Measurements from ENCODE around the gene PSMB9.
"Not testable (repeated sequence)": the region's sequence is repeated elsewhere in the genome, so short reads cannot be mapped to it uniquely, and the experiment has no call there.

PSMB9 gene

GRCh38 chr6:32853541-32854375, at the start of gene PSMB9, which contains the start of gene TAP1:
TSS of gene PSMB9 (plus strand) at chr6:32854192. CDS start at chr6:32854230, 38 bp downstream.
TSS of gene TAP1 (minus strand) at chr6:32853704. CDS start at chr6:32853636, 68 bp downstream.
- DNase-seq = peak; percentile 96

- DNase-seq = not testable (repeated sequence)
These were observed 48.6 kb upstream of the PSMB9 start for GRCh38 chr6:32805404-32805803.

DNA sequence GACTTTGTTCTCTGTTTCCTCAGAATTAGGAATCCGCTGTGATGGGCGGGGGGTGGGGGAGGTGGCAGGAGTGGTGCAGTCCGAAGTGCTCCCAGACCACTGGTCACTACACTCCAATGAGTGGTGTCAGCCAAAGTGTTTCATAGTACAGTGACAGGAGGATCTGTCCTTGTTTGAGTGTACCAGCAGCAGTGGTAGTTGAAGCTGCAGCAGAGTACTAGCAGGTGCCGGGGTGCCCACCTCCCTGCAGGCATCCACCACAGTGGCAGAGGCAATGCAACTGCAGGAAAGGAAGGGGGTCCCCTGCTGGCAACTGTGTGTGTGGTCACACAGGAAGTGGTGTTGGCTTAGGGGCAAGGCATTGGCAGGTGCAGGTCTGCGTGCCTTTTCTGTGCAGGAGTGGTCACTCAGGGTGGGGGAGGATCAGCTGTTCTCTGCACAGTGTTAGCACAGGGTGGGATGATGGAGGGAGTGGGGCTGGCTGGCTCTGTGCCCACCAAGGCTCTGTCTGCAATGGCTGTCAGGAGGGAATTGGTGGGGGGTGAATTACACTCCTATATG, 46.9 kb upstream of the PSMB9 start:
- no peak for DNase-seq

DNA sequence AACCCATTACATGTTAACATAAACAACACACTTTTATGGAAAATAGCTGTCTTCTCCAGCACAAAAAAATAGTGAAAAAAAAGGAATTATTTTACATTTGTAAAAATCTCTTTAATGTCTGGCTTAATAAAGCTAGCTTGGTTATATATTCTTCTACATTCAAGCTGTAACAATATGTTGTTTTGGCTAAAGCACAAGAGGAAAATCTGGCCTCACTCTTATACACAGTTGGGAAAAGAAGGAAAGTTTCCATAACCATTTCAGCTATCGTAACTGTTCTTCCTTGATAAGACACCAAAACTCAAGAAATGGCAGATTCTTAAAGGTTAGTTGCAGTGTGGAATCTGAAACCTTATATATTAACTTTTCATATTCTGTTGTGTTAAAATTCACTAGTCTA, 44.8 kb upstream of the PSMB9 start:
- no peak for DNase-seq

DNA sequence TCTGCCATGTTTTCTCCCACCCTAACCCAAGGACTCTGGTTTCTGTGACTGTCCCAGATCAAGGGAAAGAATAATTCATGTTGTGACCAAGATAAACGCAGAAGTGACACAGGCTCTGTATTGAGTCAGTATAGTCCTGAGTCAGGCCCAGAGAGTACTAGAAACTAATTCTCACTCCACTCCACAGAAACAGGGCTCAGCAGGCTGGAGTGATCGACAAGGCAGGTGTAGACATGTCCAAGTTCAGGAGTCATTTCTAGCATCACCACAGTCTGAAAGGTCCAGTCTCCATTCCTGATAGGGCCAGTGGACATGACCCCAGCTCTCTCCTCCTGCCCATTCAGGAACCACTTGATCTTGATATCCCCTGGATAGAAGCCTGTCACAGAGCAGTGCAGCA, 39.8 kb upstream of the PSMB9 start:
- DNase-seq = no peak

GRCh38 chr6:32815115-32815514, 38.9 kb upstream of the PSMB9 start:
- DNase-seq = no peak

GRCh38 chr6:32815996-32816395, 38.0 kb upstream of the PSMB9 start:
- no peak for DNase-seq

DNA sequence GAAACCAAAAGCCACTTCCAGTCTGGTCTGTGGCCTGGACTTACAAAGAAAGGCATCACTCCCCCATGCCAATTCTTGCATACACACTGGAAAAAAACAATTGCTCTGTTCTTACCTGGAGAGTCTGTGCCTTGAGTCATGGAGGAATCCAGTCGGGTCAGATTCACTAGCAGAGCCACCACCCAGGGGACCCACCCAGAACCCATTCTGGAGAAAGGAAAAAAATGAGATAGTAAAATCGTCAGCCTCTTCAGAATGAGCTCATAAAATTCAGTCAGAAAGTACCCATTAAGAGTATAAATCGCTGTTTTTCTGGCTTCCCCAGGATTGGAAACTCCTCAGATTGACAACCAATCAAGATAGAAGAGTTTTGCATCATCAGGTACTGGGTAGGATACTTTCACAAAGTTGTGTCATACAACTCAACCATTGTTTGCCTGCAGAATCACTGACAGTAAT, 37.2 kb upstream of the PSMB9 start, which contains the start of gene HLA-DOB:
Gene HLA-DOB (minus strand): TSS at position 257 of the 459 bp plus-strand sequence. CDS start 51 bp downstream, at position 206.
- peak; percentile 40 for DNase-seq

GRCh38 chr6:32818867-32819266, 35.1 kb upstream of the PSMB9 start:
- no peak for DNase-seq

DNA sequence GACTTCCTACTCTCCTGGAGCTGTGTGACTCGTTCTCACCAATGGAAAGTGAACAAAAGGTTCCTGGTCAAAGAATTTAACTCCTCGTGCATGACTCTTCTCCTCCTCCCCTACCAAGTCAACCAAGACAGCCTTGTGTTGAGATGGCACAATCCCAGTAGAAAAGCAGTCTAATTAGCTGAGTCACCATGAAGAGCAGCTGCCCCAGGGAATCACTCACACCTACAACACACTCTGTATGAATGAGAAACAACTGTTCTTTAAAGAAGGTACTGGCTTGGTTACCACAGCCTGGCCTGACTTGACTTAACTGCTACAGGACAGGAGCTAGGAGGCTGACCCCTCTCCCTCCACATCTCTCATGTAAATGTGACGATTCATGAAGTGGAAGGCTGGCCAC, 34.3 kb upstream of the PSMB9 start:
- no peak for DNase-seq

DNA sequence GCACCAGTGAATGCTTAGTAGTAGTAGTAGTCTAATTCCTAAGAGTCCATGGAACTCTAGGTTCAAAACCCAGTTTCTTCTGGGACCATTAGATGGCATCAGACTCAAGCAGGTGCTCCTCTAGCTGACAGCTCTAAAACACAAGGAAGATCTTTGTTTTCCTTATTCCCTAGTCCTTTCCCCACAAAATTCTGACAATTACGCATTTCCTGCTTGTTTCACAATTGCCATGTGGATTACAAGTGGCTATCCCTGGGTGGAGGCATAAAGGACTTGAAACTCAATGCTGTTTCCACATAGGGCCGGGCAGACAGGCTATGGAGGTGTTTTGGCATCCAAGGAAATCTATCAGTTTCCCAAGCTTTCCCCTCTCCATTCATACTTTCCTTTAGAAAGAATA, 28.0 kb upstream of the PSMB9 start:
- no peak for DNase-seq

DNA sequence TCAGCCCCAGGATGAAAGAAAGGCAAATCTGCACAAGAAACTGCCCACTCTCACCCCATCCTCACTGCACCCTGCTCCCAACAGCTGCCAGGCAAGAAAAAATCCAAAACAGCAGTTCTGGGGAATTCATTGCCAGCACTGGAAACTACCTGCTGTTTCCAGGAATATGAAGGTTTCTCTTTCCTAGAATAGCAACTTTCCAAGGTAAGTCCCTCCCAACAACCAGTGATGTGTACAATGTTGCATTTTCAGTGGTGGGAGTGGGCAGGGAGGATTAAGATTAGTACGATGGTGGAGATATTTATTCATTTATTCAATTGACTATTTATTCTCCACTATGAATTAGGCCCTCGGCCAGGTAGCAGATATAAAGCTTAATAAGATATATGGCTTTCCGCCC, 27.0 kb upstream of the PSMB9 start:
- no peak for DNase-seq

- DNase-seq = no peak
These were observed 24.5 kb upstream of the PSMB9 start for GRCh38 chr6:32829495-32829894.

GRCh38 chr6:32830017-32830416, 24.0 kb upstream of the PSMB9 start:
- DNase-seq = no peak

DNA sequence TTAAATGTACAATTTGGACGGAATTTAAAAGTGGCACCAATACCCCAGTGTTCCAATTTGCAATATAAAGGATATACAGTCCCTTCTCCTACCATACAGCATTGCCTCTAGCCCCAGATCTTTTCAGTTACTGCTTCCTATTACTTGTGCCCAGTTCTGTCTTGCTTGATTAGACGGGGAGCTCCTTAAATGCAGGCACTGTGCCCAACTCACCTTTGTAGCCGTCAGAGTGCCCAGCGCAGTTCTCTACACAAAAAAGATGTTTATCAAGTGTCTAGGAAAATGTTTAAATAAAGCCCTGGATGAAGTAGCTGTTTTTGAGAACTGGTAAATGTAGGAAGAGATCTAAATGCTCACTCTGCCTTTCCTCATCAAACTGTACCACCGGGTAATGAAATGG, 23.1 kb upstream of the PSMB9 start:
- no peak for DNase-seq

DNA sequence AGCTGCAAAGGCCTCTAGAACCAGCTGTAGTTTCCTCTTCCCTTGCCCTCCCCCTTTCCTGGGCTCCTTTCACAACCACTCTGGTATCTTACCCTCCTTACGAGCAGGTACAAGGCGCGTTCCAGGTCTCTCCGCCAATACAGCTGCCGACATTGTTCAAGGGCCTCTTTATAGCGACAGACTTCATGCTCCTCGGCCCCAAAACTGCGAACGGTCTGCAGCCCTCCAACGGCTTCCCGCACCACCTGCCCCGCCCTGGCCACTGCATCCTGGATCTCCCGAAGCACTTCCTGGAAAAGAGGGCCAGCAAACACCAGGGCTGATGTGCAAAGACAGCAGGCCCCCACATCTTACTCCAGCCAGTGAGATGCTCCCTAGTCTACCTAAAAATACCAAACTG, 21.5 kb upstream of the PSMB9 start:
- DNase-seq = no peak

DNA sequence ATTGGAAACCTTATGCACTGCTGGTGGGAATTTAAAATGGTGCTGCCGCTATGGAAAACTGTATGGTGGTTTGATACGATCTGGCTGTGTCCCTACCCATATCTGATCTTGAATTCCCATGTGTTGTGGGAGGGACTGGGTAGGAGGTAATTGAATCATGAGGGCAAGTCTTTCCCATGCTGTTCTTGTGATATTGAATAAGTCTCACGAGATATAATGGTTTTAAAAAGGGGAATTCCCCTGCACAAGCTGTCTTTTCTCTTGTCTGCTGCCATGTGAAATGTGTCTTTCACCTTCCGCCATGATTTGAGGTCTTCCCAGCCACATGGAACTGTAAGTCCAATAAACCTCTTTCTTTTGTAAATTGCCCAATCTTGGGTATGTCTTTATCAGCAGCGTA, 20.3 kb upstream of the PSMB9 start:
- no peak for DNase-seq

GRCh38 chr6:32835167-32835893, 18.7 kb upstream of the PSMB9 start:
- DNase-seq = no peak

- no peak for DNase-seq
These were observed 17.1 kb upstream of the PSMB9 start for GRCh38 chr6:32836873-32837272.

DNA sequence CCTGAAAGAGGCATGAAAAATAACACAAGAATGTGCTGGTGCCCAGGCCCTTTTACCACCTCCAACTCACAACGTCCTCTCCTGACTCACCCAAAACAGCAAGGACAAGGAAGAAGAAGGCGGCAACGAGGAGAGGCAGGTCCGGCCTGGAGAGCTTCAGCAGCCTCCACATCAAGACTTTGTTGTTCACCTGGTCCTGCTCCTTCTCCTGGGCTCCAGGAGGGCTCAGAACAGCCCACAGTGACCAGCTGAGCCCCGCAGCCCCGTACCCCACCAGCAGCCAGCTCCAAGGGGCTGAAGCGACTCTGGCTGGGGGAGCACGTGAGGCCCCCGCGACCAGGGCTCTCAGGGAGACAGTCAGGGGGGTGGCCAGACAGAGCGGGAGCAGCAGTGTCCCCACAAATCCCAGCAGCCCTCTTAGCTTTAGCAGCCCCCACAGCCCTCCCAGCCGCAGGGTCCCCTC, 16.3 kb upstream of the PSMB9 start:
- DNase-seq = no peak

DNA sequence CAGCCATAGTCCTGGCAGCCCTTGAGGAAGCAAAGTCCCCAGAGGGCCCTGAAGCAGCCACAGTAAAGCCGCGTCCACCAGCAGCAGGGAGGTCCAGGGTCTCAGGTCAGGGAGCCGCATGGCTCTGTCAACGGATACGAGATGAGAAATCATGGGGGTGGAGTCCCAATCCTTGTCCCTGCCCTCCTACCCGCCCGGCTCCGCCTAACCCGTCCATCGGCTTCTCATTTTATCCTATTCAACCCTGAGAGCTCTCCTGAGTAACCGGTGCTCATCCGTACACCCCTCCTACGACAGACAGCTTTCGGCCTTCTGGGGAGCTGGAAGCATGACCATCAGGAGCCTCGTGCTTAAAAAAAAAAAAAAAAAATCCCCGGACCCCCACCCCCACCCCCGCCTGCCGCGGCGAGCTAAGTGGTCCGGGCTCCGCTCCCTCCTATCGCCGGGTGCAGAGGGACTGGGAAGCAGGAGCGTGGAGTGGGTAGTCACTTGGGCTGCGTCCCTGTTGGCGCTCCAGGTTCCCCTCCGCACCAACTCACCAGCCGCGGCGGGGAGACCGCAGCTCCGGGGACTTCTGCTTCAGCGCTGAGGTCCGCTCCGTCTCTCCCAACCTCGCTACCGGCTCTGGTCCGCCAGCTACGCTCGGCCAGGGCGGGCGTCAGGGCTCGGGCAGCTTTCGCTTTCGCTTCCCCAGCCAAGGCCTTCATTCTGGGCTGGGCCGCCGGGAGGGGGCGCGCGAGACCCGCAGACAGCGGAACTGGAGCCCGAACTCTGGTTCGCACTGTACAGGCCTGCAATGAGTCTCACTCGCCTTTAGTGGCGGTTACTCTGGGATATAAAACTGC, 15.7 kb upstream of the PSMB9 start, which contains the start of gene TAP2:
Gene TAP2 (minus strand): TSS at position 626 of the 845 bp plus-strand sequence. CDS start 506 bp downstream, at position 120.
- DNase-seq = peak; percentile 99

GRCh38 chr6:32839356-32839755, 14.6 kb upstream of the PSMB9 start:
- DNase-seq = no peak
